GM23338 (cell line): ENCODE data around the gene ZNF507.
"Not testable (repeated sequence)": the region's sequence is repeated elsewhere in the genome, so short reads cannot be mapped to it uniquely, and the experiment has no call there.

ENCODE experiments used
- CTCF ChIP-seq, 2 experiments: fragments of 200-600 bp in 1 of 2; sonication (generic) in 1 of 2; conservative IDR thresholded peaks; 2 replicates each; pipeline versions ENCODE4 v1.5.1 to v1.6.1; 2016 to 2017; ENCODE audit warnings: antibody characterized with exemption in 2 of 2, low read depth in 2 of 2, mild to moderate bottlenecking in 2 of 2, moderate library complexity in 1 of 2
- EZH2 ChIP-seq: fragments of 200-600 bp; sonication (generic); IDR thresholded peaks from one replicate; pipeline ENCODE4 v1.8.0; 2017; ENCODE audit warnings: antibody characterized with exemption, mild to moderate bottlenecking, low read depth; ENCODE audit not compliant: unreplicated experiment
- POLR2AphosphoS5 ChIP-seq: IDR thresholded peaks from 2 replicates; pipeline ENCODE4 v1.6.1; 2016; ENCODE audit warnings: antibody characterized with exemption, low read depth
- REST ChIP-seq: IDR thresholded peaks from one replicate; pipeline ENCODE4 v1.6.1; 2018; ENCODE audit warnings: antibody characterized with exemption; ENCODE audit not compliant: unreplicated experiment

- peak; percentile 53 to 57 for TF ChIP-seq CTCF (conservative IDR thresholded peaks at IDR 0.05; ENCODE audit: low read depth in 2 of 2)
- TF ChIP-seq EZH2, POLR2AphosphoS5, REST: not testable (repeated sequence)
These were observed 31.7 kb downstream of the ZNF507 start for GRCh38 chr19:32377088-32377487.
